Testis (tissue), 2 donors: ENCODE results near the gene KCNT2.

ENCODE experiments used
- CTCF ChIP-seq, 3 experiments: fragments of 450-650 bp in 2 of 3; fragments of 200-600 bp in 1 of 3; sonication (generic) in 1 of 3; IDR thresholded peaks; one replicate each; pipeline ENCODE4 v1.5.1; 2016 to 2019; ENCODE audit warnings: antibody characterized with exemption in 3 of 3, mild to moderate bottlenecking in 2 of 3, moderate library complexity in 1 of 3
- POLR2A ChIP-seq: fragments of 450-650 bp; IDR thresholded peaks from one replicate; pipeline ENCODE4 v1.6.1; 2017; ENCODE audit warnings: antibody characterized with exemption, mild to moderate bottlenecking, moderate library complexity

DNA sequence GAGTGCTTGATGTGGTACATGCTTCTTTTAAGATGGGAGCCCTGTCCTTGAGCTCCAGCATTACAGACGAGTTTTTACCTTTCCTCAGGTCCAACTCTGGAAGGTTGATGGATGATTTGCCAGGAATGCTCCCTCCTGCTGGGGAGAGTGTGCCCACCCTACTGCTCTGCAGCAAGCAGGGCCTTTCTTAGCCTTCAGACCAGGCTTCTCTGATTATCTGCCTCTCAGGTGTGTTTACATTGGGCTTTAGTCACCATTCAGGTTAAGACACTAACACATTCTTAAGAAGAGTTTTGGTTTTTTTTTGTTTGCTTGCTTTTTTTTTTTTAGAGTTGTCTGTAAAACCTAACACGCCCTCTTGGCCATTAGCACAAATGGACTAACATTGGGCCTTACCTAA lies 301.8 kb downstream of the KCNT2 start:
- TF ChIP-seq CTCF (IDR thresholded peaks at IDR 0.05): no peak
- TF ChIP-seq POLR2A: no peak
